Measurements from ENCODE around the gene TRMT61A. TPM values are rescaled to one million over a fixed set of nuclear protein-coding genes. Genes with fewer than 3 reads are reported as not detected.

TRMT61A gene
- total and polyA plus RNA-seq, 2 donors (not counting 3 experiments of a cell fraction or from before 2014, with no cell fraction given) = 6.8 to 10.6 TPM

- FAIRE-seq (no peak), DNase-seq (ENCODE audit: low read depth, low spot score) (peak; percentile 21)
- peaks cover 8% of the 10 kb centered on the region for H3K4me1 ChIP-seq (ENCODE audit: control insufficient read depth, extremely low read depth, insufficient read depth, low read length)
- H3K4me2 ChIP-seq (ENCODE audit: insufficient read depth, low read length) = peak overlapping the region; percentile 75
- peaks cover 21% of the 10 kb centered on the region for H3K79me2 ChIP-seq (ENCODE audit: control insufficient read depth, insufficient read depth, low read length)
- peak overlapping the region; percentile 79 for H2AFZ ChIP-seq (ENCODE audit: low read depth, low read length)
- H3K36me3 ChIP-seq (ENCODE audit: control insufficient read depth in 2 of 2, extremely low read depth in 1 of 2, insufficient read depth in 2 of 2, low read length in 2 of 2) = peaks cover 0 to 2% of the 10 kb centered on the region in 2 experiments
- ChIA-PET POLR2A (interaction anchor here (0.9 to 1.4 kb wide), 2 partner anchors 11 to 32 kb away, joined by 3 read pairs; partner anchors contain the start of gene BAG5), CTCF (interaction anchor here (1.4 to 4.8 kb wide), 3 partner anchors 11 to 30 kb away, joined by 3 to 49 read pairs (median 3); no protein-coding TSS in a partner anchor)
- intact Hi-C loops (cut with micrococcal nuclease) (loop anchor here (5.0 kb wide), 1 partner anchor 33 kb away; the partner anchor contains the start of genes BAG5 and COA8), dilution Hi-C loops (cut with MboI; ENCODE audit: extremely low pct_ligation_motif_present, low sequenced_read_pairs) (no loop called here)
- no peaks in the 10 kb centered on the region for H3K9me3 ChIP-seq (replicated peaks; ENCODE audit: control insufficient read depth, insufficient read depth, low read length)
- H4K20me1 ChIP-seq (replicated peaks; ENCODE audit: control insufficient read depth, extremely low read depth, insufficient read depth, low read length) = no peaks in the 10 kb centered on the region
- peak overlapping the region; percentile 73 to 94 (median 78) for H3K4me3 ChIP-seq (replicated peaks in 1 of 3; ENCODE audit: insufficient read depth in 1 of 3, low read depth in 1 of 3, low read length in 3 of 3)
- TSS peak; percentile 62 for BruUV-seq (replicated peaks)
- peak overlapping the region; percentile 71 for H3K9ac ChIP-seq (replicated peaks; ENCODE audit: extremely low read depth, insufficient read depth, low read length)
- peak overlapping the region; percentile 30 for H3K27ac ChIP-seq (ENCODE audit: insufficient read depth, low read depth, low read length)
- TF ChIP-seq, protein P1, sequence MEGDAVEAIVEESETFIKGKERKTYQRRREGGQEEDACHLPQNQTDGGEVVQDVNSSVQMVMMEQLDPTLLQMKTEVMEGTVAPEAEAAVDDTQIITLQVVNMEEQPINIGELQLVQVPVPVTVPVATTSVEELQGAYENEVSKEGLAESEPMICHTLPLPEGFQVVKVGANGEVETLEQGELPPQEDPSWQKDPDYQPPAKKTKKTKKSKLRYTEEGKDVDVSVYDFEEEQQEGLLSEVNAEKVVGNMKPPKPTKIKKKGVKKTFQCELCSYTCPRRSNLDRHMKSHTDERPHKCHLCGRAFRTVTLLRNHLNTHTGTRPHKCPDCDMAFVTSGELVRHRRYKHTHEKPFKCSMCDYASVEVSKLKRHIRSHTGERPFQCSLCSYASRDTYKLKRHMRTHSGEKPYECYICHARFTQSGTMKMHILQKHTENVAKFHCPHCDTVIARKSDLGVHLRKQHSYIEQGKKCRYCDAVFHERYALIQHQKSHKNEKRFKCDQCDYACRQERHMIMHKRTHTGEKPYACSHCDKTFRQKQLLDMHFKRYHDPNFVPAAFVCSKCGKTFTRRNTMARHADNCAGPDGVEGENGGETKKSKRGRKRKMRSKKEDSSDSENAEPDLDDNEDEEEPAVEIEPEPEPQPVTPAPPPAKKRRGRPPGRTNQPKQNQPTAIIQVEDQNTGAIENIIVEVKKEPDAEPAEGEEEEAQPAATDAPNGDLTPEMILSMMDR (IDR thresholded peaks at IDR 0.05; ENCODE audit: extremely low read depth in 1 of 2, insufficient read depth in 1 of 2, low read depth in 1 of 2, low read length in 2 of 2) = no peak
- no peak for TF ChIP-seq EZH2 (IDR thresholded peaks at IDR 0.05; ENCODE audit: borderline replicate concordance, low read depth, low read length, severe bottlenecking)
- TF ChIP-seq POLR2AphosphoS5 (IDR thresholded peaks at IDR 0.05; ENCODE audit: insufficient read depth, low read depth, low read length) = no peak
- TF ChIP-seq MAX (IDR thresholded peaks at IDR 0.05; ENCODE audit: insufficient read depth, insufficient read length) = no peak
- no peak for TF ChIP-seq MYC (IDR thresholded peaks at IDR 0.05; ENCODE audit: low read depth, low read length)
- no peak for TF ChIP-seq POLR2A (IDR thresholded peaks at IDR 0.05; ENCODE audit: low read depth, low read length)
- no peak for TF ChIP-seq GATA2 (IDR thresholded peaks at IDR 0.05; ENCODE audit: insufficient read depth, insufficient read length, low read depth, low read length)
- TF ChIP-seq JUN (IDR thresholded peaks at IDR 0.05; ENCODE audit: borderline replicate concordance, insufficient read depth, insufficient read length, low read depth) = no peak
- TF ChIP-seq FOS (IDR thresholded peaks at IDR 0.05; ENCODE audit: borderline replicate concordance, insufficient read depth, low read length) = no peak
- H3K9me1 ChIP-seq (replicated peaks; ENCODE audit: control insufficient read depth, extremely low read depth, insufficient read depth, low read length) = no peaks in the 10 kb centered on the region
- H3K27me3 ChIP-seq (ENCODE audit: control insufficient read depth in 2 of 2, insufficient read depth in 2 of 2, low read length in 2 of 2) = no peaks in the 10 kb centered on the region
These were observed 678 bp downstream of the TRMT61A start for GRCh38 chr14:103529383-103530365.
